Breast epithelium (tissue), 3 donors: Measurements from ENCODE around the gene PXDN.

Experiments
- POLR2A ChIP-seq: fragments of 450-650 bp; IDR thresholded peaks from one replicate; pipeline ENCODE4 v1.6.1; 2016; ENCODE audit warnings: antibody characterized with exemption, mild to moderate bottlenecking, moderate library complexity
- TF ChIP-seq, protein P1 (sequence below), 3 donors: fragments of 450-650 bp; IDR thresholded peaks; one replicate each; pipeline ENCODE4 v1.5.1; 2016 to 2017; ENCODE audit warnings: antibody characterized with exemption in 3 of 3, mild to moderate bottlenecking in 3 of 3, moderate library complexity in 3 of 3

GRCh38 chr2:1649103-1650084 is 94.9 kb downstream of the PXDN start:
- TF ChIP-seq, protein P1, sequence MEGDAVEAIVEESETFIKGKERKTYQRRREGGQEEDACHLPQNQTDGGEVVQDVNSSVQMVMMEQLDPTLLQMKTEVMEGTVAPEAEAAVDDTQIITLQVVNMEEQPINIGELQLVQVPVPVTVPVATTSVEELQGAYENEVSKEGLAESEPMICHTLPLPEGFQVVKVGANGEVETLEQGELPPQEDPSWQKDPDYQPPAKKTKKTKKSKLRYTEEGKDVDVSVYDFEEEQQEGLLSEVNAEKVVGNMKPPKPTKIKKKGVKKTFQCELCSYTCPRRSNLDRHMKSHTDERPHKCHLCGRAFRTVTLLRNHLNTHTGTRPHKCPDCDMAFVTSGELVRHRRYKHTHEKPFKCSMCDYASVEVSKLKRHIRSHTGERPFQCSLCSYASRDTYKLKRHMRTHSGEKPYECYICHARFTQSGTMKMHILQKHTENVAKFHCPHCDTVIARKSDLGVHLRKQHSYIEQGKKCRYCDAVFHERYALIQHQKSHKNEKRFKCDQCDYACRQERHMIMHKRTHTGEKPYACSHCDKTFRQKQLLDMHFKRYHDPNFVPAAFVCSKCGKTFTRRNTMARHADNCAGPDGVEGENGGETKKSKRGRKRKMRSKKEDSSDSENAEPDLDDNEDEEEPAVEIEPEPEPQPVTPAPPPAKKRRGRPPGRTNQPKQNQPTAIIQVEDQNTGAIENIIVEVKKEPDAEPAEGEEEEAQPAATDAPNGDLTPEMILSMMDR (IDR thresholded peaks at IDR 0.05), result no peak
- no peak for TF ChIP-seq POLR2A
